ENCODE measurements around the gene KIR3DL3.
"Not testable (repeated sequence)": the region's sequence is repeated elsewhere in the genome, so short reads cannot be mapped to it uniquely, and the experiment has no call there.

GRCh38 chr19:54756204-54757110, 32.2 kb downstream of the KIR3DL3 start:
- not testable (repeated sequence) for TF ChIP-seq CTCF, POLR2A (IDR thresholded peaks at IDR 0.05)

All from body of pancreas (tissue), 4 donors.